GM12872 (cell line): Measurements from ENCODE around the gene CHSY1.
A peak's percentile ranks its signal among the peaks of the same experiment; 100 is the strongest.

Experiments used
- TF ChIP-seq, protein P1 (sequence below): IDR thresholded peaks from 3 replicates; pipeline ENCODE4 v1.5.1; 2011; ENCODE audit warnings: low read depth, mild to moderate bottlenecking, low read length, moderate library complexity; ENCODE audit not compliant: insufficient read depth

The CHSY1 gene

DNA sequence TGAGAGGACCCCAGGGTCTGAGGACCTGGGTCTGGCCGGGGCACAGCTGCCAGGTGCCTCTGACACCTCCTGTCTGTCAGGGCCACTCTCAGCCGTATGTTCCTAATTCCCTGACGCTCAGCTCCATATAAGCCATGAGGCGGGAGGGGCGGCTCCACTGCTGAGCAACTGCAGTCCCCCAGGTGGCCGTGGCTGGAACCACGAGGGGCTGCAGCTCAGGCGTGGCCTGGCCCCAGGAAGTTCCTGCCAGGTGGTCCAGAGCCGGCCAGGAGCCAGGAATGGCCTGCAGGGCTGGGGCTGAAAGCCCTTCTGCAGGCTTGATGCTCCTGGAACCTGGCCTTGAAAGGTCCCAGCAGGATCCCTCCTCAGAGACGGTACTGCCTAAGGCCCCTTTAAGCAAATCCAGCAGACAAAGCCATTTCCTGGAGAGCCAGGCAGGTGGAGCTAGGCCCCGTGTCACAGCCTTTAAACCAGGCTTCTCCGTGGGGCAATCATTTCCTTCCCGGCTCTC, 118.0 kb downstream of the CHSY1 start:
- TF ChIP-seq, protein P1, sequence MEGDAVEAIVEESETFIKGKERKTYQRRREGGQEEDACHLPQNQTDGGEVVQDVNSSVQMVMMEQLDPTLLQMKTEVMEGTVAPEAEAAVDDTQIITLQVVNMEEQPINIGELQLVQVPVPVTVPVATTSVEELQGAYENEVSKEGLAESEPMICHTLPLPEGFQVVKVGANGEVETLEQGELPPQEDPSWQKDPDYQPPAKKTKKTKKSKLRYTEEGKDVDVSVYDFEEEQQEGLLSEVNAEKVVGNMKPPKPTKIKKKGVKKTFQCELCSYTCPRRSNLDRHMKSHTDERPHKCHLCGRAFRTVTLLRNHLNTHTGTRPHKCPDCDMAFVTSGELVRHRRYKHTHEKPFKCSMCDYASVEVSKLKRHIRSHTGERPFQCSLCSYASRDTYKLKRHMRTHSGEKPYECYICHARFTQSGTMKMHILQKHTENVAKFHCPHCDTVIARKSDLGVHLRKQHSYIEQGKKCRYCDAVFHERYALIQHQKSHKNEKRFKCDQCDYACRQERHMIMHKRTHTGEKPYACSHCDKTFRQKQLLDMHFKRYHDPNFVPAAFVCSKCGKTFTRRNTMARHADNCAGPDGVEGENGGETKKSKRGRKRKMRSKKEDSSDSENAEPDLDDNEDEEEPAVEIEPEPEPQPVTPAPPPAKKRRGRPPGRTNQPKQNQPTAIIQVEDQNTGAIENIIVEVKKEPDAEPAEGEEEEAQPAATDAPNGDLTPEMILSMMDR: 0 out of 3 replicates have a peak, but pooled peaks have one; percentile 7

GRCh38 chr15:101133181-101133460, 118.7 kb downstream of the CHSY1 start:
- TF ChIP-seq, protein P1: no peak

- TF ChIP-seq, protein P1: no peak
These were observed 119.3 kb downstream of the CHSY1 start for GRCh38 chr15:101132390-101133180.

DNA sequence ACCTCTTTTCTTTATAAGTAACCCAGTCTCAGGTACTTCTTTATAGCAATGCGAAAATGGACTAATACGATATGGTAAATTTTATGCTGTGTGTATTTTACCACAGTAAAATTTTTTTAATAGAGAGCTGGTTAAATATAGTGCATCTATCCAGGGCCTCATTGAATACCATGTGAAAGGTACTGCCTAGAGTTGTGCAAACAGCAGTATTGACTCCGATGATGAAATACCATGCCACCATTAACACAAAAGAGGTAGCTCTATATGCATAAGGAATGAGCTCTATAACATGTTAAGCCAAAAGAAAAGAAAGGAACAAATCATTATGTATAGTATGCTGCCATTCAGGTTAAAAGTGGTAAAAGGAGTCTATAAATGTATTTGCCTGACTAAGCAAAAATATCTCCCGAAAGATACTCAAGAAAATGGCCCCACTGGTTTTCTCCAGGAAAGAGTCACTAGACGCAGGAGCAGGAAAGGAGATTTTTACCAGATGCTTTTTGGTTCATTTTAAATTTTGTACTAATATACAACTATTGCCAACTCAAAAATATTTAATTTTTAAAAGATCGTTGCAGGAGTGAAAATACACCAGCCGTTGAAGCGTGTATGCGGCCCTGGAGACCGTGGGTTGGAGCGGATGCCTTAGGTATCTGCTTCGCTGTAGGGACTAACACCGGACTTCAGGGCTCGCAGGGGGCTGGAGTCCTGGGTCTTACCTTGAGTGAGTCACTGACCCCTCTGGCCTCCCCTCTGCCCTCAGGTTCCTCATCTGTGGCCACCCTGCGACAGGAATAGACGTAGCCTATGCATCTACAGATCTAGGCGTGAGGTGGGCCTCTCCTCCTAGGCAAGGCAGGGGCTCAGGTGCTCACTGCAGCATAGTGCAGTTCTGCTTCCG, 120.1 kb downstream of the CHSY1 start:
- TF ChIP-seq, protein P1: no peak

DNA sequence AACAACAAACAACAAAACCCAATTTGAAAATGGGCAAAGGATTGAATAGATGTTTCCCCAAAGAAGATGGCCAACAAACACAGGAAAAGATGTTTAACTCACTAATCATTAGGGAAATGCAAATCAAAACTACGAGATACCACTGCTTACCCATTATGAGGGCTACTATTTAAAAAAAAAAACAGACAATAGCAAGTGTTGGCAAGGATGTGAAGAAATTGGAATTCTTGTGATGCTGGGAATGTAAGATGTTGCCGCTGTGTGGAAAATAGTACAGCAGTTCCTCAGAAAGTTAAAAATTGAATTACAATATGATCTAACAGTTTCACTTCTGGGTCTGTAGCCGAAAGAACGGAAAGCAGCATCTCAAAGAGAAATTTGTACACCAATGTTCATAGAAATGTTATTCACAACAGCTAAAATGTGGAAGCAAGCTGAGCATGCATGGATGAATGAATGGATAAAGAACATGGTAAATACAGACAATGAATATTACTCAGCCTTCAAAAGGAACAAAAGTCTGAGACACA, 121.9 kb downstream of the CHSY1 start:
- TF ChIP-seq, protein P1: no peak

DNA sequence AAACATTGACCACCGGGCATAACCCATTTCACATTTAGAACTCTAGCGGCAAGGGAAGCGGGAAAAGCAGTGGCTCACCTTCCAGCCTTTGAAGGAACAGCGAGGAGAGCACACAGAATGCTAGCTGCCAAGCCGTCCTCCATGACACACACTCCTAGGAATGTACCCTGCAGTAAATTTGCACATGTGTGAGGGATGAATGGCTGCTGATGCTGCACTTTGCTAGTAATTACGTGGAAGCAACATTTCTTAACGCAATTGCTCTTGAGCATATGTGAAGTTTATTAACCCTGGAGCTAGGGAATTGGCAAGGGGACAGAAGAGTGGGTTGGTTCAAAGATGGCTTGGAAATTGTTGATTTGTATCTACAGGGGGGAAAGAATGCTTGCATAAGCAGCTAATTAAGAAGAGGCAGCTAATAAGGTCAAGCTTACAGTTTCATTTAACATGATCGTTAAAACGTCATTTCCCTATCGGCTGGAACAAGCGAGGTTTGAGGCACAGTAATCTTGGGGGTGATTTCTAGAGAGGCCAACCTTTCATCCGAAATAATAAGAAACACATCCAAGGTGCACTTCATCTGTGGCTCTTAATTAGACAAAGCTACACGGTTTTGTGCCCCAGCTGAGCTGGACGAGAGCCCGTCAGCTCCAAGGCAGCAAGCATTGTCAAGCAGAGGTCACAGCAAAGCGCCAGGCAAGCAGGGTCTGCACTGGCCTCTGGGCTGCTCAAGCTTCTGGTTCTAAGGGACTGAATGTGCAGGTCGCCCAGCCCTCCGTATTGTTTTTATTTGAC, 123.4 kb downstream of the CHSY1 start:
- TF ChIP-seq, protein P1: no peak
